Mesothelial cell of epicardium (in vitro differentiated cells): ENCODE measurements around the gene ARMH1. TPM values are rescaled to one million over a fixed set of nuclear protein-coding genes. Genes with fewer than 3 reads are reported as not detected.

ENCODE experiments used
- DNase-seq, 2 experiments: peaks; one replicate each; pipeline ENCODE4 v3.0.0; 2021; ENCODE audit warnings: low spot score in 2 of 2; ENCODE audit not compliant: unreplicated experiment in 2 of 2
- H3K27ac Mint-ChIP-seq: 2 replicates; pipeline ENCODE4 v1.8.0; 2021; ENCODE audit warnings: mixed read lengths
- H3K27me3 Mint-ChIP-seq: 2 replicates; pipeline ENCODE4 v1.8.0; 2021; ENCODE audit warnings: low read depth, mixed read lengths
- H3K36me3 Mint-ChIP-seq: 2 replicates; pipeline ENCODE4 v1.8.0; 2021; ENCODE audit warnings: mixed read lengths
- H3K4me1 Mint-ChIP-seq: 2 replicates; pipeline ENCODE4 v1.8.0; 2021; ENCODE audit warnings: mixed read lengths
- H3K4me3 Mint-ChIP-seq: 2 replicates; pipeline ENCODE4 v1.8.0; 2021; ENCODE audit warnings: mild to moderate bottlenecking, moderate library complexity, mixed read lengths
- H3K9me3 Mint-ChIP-seq: 2 replicates; pipeline ENCODE4 v1.8.0; 2021; ENCODE audit warnings: mixed read lengths
- CTCF ChIP-seq: fragments of 200-600 bp; sonication (generic); IDR thresholded peaks from one replicate; pipeline ENCODE4 v1.5.0; 2021; ENCODE audit warnings: antibody characterized with exemption; ENCODE audit not compliant: unreplicated experiment
- total RNA-seq: library from RNA; stranded (reverse); gene quantifications from 3 replicates; pipeline ENCODE4 v1.2.1, GENCODE V29; 2021

ARMH1 gene
- total RNA-seq, 1 donor from 2014 or later, result 19.1 TPM

DNA sequence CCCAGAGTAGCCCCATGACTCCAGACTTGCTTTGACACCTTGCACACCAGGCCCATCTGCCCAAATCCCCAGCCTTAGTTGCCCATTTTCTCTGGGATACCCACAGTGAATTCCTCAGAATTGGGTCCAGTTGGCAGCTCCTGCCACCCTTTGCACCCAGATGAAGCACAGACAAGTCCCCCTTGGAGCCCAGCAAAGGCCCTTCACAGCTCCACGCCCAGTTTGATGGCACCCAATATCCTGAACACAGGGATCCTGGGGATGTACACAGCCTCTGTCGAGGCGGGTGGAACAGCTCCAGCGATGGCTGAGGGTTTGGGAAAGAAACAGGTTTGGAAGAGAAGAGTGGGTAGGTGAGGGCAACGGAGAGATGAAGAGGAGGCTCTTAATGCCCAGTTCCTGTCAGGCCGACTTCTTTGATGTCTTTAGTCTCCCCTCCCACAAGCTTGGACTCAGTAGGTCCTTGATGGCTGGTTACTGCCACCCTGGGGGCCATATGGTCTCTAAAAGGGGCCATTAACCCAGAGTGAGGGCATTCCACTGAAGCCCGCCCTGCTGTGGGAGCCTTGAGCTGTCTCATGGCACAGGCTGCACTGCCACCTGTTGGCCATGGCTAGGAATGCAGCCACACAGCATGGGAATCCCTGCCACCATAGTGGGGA, 21.9 kb upstream of the ARMH1 start:
- DNase-seq, result peak; percentile 55 to 82
- no peaks in the 10 kb centered on the region for H3K4me1 Mint-ChIP-seq
- peaks cover 20% of the 10 kb centered on the region for H3K36me3 Mint-ChIP-seq
- peak; percentile 86 for TF ChIP-seq CTCF
- H3K9me3 Mint-ChIP-seq, result no peaks in the 10 kb centered on the region
- no peak overlapping the region for H3K4me3 Mint-ChIP-seq
- no peaks in the 10 kb centered on the region for H3K27me3 Mint-ChIP-seq
- H3K27ac Mint-ChIP-seq, result no peak overlapping the region

DNA sequence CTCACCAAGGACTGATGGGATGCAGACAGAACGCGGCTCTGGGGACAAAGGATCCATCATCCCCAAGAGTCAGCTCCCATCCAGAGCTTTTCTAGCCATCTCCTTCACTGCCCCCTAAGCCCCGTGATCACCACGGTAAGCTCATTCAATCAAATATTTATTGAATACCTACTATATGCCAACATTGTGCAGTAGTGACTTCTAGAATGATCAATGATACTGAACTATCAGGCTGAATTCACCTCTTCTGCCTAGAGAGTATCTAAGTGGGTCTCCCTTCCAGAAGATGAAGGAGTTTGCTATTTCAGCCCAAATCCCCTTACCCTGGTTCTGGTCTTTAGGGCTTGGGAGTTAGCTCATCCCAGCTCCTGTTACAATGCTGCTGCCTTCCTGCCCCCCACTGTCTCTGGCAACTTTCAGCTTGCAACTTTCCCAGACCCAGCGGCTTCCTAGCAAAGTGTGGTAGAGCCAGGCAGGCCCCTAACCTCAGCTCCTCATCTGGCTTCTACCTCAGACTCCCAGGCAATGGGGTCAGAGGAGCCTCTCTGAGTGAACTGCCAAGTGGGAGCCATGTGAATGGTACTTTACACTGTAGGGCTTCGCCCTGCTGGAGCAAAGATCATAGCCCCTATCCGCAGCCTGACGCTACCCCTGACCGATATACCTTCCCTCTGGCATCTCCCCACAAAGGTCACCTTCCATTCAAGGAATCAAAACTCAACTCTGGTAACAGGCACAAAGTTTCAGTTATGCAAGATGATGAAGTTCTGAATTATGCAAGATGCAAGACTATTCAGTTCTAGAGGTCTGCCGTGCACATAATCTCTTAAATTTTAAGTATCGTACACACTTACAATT, 21.2 kb upstream of the ARMH1 start:
- DNase-seq, result no peak
- TF ChIP-seq CTCF, result no peak
- no peaks in the 10 kb centered on the region for H3K9me3 Mint-ChIP-seq
- no peak overlapping the region for H3K27ac Mint-ChIP-seq
- no peaks in the 10 kb centered on the region for H3K27me3 Mint-ChIP-seq
- no peaks in the 10 kb centered on the region for H3K4me1 Mint-ChIP-seq
- peaks cover 17% of the 10 kb centered on the region for H3K36me3 Mint-ChIP-seq
- H3K4me3 Mint-ChIP-seq, result no peak overlapping the region

- TF ChIP-seq CTCF, result no peak
- Mint-ChIP-seq H3K4me3 (no peak overlapping the region), H3K27me3 (no peaks in the 10 kb centered on the region), H3K27ac (no peak overlapping the region), H3K36me3 (peaks cover 12% of the 10 kb centered on the region), H3K9me3 (no peaks in the 10 kb centered on the region), H3K4me1 (no peaks in the 10 kb centered on the region)
- DNase-seq, result no peak
Observed at GRCh38 chr1:44654621-44655187, 19.8 kb upstream of the ARMH1 start.

- TF ChIP-seq CTCF, result peak; percentile 37
- Mint-ChIP-seq H3K27ac (no peak overlapping the region), H3K4me3 (no peak overlapping the region), H3K9me3 (no peaks in the 10 kb centered on the region), H3K27me3 (no peaks in the 10 kb centered on the region), H3K36me3 (peaks cover 9% of the 10 kb centered on the region), H3K4me1 (no peaks in the 10 kb centered on the region)
- DNase-seq, result no peak
Observed at GRCh38 chr1:44655609-44656008, 18.9 kb upstream of the ARMH1 start.

GRCh38 chr1:44659566-44659965, 14.9 kb upstream of the ARMH1 start:
- no peak for DNase-seq
- no peaks in the 10 kb centered on the region for H3K27me3 Mint-ChIP-seq
- H3K27ac Mint-ChIP-seq, result no peak overlapping the region
- no peaks in the 10 kb centered on the region for H3K4me1 Mint-ChIP-seq
- no peaks in the 10 kb centered on the region for H3K9me3 Mint-ChIP-seq
- no peak for TF ChIP-seq CTCF
- H3K4me3 Mint-ChIP-seq, result no peak overlapping the region
- H3K36me3 Mint-ChIP-seq, result peaks cover 3% of the 10 kb centered on the region
